ENCODE measurements around the gene TPK1.

TPK1 gene

DNA sequence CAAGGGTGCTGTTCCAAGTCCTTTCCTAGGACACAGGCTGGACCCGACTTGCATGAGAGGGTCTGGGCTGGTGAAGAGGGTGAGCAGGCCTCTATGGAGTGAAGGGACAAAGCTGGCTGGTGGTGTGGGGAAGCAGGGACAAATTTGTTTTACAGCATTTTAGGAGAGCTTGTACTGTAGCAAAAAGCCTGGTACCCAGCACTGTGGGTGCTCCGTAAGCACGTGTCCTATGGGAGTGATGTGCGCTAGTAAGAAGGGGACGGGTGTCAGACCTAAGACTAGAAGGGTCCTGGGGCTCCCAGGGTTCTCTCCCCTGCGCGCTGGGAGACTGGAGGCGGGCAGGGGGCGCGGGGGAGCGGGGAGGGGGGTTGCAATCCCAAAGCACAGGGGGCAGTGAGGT lies 432.8 kb downstream of the TPK1 start:
- Histone ChIP-seq H3K4me1 (ENCODE audit: insufficient read depth, low read length) (no peaks in the 10 kb centered on the region), H3K36me3 (ENCODE audit: insufficient read depth, low read length) (no peaks in the 10 kb centered on the region), H3K27me3 (ENCODE audit: insufficient read depth, low read length) (no peaks in the 10 kb centered on the region), H2AFZ (ENCODE audit: low read depth, low read length) (no peak overlapping the region), H3K9me3 (ENCODE audit: low read length) (no peaks in the 10 kb centered on the region), H3K4me3 (ENCODE audit: low read length) (no peak overlapping the region)
